ENCODE data around the gene RPTOR.
"Not testable (repeated sequence)": the region's sequence is repeated elsewhere in the genome, so short reads cannot be mapped to it uniquely, and the experiment has no call there.

Gene RPTOR

DNA sequence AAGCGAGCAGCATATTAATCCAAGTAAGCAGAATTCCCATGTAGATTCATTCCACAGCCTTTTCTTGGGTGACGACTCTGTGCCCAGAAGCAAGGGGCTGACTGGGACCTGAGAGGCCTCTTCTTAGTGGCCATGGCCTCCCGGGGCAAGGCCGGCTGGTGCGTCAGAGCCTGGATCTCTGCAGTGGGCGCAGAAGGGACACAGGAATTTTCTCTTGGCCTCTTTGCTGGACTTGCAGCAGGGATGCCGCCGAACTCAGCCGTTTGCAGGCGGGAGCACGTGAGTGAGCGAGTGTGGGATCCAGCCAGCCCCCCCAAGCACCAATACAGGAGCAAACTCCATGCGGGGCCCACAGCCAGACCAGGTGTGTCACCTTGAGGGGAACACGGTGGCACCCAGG, 151.8 kb downstream of the RPTOR start:
- no peak for DNase-seq

DNA sequence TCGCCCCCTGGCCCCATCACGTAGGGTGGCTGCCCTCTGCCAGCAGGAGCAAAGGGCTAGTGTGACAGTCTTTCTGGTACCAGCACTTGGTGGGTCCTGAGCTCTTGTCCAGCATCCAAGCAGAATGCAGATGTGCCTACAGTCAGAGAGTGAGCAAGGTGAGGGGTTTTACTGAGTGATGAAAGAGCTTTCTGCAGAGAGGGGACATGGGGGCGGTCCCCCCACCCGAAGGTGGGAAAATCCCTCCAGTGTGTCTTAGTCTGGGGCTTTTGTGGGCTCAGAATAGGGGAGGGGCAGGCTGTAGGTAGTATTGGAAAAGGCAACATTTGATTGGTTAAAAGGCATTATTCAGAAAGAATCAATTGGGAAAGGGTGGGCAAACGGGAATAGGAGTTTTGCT, 152.3 kb downstream of the RPTOR start:
- no peak for DNase-seq

DNA sequence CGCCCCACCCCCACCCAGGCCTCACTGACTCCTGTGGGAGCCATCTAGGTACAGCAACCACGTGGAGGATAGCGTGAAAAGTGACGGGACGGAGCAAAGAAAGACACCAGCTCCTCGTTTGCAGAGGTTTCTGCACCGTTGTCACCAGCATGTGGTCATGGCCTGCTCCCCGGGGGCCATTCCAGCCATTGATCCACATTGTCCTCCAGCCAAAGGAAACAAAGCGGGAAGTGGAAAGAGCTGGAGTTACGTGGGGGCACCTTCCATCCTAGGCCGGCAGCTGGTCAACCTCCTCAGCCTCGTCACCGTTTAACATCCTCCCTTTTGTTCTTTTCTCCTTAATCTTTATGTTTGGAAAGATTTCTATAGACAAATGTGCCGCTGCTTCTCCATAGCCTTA, 153.7 kb downstream of the RPTOR start:
- DNase-seq, result no peak

DNA sequence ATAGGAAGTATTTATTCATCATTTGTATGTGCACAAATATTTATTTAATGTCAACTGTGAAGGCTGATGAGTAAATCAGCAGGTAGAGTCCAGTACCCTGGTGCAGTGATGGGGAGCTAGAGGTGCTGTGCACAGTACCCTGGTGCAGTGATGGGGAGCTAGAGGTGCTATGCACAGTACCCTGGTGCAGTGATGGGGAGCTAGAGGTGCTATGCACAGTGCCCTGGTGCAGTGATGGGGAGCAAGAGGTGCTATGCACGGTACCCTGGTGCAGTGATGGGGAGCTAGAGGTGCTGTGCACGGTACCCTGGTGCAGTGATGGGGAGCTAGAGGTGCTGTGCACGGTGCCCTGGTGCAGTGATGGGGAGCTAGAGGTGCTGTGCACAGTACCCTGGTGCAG, 154.6 kb downstream of the RPTOR start:
- DNase-seq, result not testable (repeated sequence)

DNA sequence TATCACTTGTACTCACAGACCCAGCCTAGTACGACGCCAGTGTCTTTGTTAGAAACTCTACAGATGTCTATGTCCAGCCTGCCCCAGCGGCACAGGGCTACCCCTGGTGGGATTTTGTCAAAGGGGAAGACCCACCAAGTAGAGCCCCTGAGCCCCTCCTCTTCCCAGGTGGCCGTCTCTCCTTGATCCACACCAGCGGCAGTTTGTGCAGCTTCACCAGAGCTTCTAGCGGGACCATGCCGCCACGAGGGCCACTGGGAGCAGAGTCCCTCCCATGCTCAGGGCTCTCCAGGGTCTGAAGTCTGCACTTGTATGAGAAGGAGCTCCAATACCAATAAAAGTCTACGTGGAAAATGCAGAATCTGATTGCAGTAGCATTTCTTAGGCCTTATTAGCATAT, 157.1 kb downstream of the RPTOR start:
- DNase-seq, result no peak

DNA sequence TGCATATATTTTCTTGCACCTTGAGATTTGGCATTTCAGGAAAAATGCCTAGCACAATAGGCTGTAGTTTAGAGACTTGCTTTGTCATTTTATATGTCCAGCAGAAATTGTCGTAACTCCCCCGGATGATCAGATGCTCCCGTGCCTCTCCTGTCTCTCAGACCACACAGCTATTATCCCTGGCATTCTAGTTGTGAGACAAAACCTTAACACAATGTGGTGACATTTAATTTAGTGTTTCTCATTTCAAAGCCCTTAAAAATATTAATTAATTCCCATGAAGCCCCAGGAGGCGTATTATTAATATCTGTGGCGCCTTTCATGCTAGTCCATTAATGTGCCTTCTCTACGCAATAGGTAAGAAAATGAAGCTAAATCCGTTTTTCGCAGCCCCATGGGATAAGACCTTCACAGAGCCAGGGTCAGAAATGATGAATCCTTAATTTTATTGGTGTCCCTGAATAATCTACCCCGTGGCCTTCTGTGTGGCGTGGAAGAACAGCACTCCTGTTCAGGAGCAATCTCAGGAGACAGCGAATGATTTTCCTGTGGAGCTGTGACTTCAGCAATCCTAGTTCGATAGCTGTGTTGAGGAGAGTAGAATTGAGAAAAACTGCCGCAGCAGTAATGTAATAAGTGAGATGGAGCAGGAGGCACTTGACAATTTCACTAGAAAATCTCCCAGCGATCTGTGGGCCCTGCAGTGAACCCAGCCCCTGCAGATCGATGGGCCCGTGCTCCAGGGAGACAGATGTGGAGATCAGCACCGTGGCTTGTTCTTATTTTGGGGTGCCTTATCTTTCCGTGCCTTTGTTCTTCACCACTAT, 157.9 kb downstream of the RPTOR start:
- no peak for DNase-seq

DNA sequence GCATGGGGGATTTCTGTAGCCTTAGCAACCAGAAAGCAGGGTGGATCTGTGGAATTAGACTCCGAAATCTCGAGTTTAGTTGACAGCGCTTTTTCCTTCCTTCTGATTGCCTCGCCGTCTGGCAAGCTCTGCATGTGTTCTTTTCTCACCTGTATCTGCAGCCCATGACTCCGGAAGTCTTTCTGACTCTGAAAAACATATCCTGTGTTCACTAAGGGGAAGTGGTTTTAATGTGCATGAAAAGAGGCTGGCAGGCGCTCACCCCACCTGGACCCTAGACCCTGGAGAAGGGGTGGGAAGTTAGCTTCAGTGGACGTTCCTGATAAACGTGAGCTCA, 158.5 kb downstream of the RPTOR start:
- no peak for DNase-seq

DNA sequence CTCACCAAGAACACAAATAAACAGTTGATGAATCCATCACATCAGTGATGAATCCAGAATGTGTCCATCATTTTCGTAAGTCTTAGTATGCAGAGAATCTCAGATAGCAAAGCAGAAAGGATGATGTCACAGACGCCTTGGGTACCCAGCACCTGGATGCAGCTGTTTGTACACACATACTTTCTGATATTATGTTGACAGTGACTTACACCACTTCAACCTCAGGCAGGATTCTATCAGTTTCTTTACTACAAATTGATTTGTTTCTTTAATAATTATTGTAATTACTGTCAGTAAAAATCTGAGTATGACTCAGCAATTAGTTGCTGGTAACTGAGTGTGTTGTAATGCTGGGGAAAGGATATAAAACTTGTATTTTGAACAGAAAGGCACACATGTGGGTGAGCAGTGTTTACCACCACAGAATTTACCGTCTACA, 159.8 kb downstream of the RPTOR start:
- DNase-seq, result no peak

DNA sequence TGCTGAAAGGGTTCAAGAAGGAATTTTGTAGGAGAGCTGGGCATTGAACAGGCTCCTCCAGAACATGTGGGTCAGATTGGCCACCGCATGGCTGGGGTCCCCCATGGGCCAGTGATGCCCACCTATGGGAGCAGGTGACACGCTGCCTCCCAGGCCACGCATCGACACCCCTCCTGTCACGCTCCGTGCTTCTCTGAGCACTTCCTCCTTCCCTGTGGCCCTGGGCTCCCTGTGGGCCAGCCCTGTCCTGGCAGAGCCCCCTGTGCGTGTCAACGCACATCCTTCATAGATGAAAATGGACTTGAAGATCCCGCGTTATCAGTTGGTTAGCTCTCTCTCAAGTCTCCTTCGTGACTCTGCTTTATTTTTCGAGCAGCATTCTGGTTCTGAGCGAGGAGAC, 160.3 kb downstream of the RPTOR start:
- no peak for DNase-seq

DNA sequence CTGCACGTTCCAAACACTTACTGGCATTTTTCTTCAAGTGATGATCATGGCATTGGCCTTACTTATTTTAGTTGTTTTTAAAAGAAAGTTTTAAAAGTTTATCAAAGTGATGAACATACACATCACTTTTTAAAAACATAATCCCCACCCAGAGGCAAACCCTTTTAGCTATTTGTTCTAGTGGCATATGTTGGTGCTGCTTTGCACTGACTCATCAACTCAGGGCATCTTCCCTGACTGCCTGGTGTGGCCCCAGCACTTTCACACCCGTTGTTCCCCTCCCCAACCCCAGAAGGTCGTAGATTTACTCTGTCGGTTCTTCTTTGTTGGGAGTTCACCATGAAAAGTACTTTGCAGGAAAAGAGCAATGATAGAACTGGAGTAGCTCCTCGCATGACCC, 161.3 kb downstream of the RPTOR start:
- DNase-seq, result no peak

DNA sequence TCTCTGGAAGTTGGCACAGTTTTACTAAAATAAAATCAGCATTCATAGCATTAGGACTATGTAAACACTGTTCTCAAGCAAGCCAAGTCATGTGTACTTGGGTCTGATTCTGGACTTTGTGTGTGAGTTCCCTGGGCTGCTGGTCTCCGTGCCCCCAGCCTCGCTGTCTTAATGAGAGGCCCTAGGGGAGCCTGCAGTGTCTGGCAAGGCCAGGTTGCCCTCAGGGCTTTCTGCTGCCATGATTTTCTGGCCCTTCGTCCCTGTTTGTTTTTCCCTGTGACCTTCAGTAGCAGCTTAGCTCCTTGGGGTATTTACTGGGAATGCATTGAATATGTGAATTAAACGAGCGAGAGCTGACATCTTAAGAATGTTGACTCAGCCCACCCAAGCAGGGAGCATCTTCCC, 161.8 kb downstream of the RPTOR start:
- no peak for DNase-seq

DNA sequence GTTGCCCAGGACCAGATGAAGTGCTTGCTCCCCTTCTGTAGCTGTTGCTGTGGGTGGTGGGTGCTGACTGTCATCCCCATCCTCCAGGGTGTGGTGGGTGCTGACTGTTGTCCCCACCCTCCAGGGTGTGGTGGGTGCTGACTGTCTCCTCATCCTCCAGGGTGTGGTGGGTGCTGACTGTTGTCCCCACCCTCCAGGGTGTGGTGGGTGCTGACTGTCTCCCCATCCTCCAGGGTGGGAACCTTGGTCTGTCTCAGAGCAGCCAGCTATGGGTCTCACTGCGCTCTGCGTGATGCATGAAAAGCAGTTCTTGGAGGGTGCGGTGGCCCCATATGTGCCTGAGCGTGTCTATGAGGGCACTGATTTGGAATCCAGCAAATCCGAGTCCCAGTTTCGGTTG, 163.8 kb downstream of the RPTOR start:
- DNase-seq, result no peak

DNA sequence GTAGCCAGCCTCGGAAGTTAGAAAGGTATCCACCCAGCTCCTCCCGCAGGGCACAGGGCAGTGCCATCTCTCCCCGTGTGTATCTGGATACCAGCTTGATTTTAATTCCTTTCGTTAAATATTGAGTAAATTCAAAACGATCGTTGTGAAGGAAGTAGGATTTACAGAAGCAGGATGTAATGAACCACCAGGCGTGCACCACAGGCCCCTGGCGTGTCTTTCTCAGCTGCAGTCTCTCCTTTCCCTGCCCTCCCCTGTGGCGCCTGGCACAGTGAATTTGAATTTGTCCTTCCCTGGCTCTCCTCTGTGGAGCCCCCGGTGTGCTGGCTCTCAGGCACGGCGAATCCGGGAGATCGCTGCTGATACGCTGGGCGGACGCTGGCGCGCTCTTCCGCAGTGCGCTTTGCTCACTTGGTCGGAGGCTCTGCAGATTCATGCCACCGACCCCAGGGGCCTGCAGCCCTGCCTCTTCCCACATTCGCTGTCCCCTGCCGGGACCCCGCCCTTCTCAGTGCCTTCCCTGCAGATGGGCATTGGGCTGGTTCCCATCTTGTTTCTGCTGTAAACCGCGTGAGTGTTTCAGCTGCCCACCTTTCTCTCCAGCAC, 164.6 kb downstream of the RPTOR start:
- DNase-seq, result no peak

DNA sequence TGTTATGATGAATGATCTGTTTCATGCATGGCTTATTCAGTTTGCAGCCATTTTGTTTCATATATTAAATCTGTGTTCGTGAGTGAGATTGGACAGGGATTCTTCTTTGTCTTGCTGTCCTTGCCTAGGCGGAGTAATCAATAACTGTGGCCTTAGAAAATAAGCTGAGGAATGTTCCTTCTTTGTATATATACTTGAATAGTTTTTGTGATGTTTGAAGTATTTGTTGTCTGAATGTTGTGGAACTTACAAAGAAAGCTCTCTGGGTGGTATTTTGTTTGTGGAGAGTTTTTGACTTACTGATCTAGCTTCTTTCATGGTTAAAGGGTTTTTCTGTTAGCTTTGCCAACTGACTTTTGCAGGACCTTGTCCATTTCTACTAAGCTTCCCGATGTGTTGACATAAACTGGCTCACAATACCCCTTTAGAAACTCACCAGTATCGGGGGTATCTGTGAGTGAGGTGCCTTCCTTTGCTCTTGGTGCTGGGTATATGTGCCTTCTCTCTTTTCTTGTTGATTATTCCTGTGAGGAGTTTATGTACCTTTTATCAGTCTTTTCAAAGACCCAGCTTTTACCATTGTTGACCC, 166.2 kb downstream of the RPTOR start:
- DNase-seq, result no peak

DNA sequence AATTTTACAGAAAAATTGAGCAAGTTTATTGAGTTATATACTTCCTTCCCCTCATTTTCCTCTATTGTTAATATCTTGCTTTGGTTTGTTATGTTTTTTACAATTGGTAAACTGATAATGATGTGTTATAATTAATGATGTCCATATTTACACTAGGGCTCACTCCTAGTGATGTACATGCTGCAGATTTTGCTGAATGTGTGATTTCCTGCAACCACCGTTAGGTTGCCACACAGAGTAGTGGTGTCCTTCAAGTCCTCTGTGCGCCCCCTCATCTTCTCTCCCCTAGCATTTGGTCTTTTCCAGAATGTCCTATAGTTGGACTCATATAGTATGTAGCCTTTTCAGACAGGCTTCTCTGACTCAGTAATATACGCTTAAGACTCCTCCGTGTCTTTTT, 167.5 kb downstream of the RPTOR start:
- no peak for DNase-seq

DNA sequence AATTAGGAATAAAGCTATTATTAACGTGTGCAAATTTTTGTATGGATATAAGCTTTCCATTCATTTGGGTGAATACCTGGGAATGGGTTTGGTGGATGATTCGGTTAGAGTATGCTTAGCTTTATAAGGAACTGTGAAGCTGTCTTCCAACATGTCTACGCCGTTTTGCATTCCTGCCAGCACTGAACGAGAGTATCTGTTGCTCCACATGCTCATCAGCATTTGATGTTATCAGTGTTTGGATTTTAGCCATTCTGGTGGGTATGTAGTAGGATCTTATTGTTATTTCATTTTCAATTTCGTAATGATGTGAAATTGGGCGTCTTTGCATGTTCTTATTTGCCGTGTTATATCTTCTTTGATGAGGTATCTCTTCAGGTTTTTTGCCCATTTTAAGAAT, 168.0 kb downstream of the RPTOR start:
- no peak for DNase-seq

DNA sequence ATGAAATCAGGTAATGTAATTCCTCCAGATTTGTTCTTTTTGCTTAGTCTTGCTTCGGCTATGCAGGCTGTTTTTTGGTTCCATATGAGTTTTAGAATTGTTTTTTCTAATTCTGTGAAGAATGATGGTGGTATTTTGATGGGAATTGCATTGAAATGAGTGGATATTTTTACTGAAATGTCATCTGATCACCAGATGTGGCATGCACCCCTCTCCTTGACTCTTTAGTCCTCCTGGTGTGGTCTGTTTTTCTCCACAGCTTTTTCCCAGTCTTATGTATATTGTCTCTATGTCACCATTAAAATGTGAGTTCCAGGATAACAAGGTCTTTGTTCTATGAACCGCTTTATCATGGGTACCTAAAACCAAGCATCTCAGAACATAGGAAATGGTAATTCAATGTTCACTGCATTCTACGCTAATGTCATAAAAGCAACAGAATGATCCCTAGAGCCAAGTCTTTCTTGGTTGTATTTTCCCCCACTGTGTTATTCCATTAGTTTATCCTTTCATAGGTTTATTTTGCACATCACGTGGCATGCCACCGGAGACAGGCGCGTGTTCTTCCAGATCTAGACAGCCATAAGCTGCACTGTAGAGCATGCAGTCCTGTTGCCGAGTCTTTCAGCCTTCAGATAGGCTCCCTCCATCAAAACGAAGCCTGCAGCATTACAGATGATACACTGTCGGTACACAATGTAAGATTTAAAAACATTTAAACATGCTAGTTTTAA, 172.5 kb downstream of the RPTOR start:
- DNase-seq, result peak; percentile 78

DNA sequence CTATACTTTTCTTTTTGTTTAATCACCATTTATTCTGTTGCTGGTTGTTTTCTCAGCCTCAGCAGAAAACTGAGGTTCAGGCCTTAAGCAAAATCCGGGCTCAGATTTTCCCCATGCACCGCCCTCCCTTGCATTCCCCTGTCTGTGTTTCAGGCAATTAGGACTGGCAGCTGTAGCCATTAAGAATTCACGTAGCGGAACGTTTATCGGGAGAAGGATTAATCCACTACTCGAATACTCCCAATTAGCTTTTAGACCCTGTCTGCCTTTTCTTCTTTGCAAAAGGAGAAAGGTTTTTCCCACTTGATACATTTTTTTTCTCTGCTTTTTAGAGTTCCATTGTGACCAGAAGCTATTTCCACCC, 173.1 kb downstream of the RPTOR start:
- peak; percentile 88 for DNase-seq

DNA sequence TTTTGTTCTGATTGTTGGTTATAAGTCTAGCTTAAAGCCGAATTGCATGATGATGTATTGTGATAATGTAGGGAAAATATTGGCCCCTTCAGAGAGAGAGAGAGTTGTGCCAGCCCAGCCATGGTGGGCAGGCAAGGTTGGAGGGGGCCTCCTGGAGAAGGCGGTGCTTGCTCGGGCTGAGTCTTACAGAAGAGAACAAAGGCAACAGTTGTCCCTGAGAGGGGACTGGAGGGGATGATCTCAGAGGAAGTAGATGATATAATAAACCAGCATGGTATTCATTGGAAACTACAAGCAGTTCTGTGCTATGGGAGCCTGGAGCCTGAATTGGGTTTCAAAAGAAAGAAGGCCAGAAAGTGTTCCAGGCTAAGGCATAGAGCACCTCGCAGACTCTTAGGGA, 173.8 kb downstream of the RPTOR start:
- no peak for DNase-seq

DNA sequence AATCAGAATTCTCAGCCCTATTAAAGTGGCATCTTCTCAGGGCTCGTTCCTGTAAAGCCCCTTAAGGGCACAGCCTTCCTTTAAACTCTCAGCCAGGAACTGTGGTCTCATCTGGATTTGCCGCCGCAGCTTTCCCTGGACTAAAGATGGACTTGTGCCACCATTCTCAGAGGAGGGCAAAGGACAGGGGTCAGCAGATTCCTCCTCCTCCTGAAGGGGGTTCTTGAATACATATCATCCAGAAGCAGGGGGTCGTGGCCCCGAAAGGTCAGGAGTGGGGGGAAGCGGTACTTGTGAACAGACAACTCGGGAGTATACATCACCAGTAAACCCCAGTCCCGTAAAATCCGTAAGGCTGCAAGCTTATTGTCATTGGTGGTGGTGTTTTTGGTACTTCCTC, 174.8 kb downstream of the RPTOR start:
- no peak for DNase-seq

DNA sequence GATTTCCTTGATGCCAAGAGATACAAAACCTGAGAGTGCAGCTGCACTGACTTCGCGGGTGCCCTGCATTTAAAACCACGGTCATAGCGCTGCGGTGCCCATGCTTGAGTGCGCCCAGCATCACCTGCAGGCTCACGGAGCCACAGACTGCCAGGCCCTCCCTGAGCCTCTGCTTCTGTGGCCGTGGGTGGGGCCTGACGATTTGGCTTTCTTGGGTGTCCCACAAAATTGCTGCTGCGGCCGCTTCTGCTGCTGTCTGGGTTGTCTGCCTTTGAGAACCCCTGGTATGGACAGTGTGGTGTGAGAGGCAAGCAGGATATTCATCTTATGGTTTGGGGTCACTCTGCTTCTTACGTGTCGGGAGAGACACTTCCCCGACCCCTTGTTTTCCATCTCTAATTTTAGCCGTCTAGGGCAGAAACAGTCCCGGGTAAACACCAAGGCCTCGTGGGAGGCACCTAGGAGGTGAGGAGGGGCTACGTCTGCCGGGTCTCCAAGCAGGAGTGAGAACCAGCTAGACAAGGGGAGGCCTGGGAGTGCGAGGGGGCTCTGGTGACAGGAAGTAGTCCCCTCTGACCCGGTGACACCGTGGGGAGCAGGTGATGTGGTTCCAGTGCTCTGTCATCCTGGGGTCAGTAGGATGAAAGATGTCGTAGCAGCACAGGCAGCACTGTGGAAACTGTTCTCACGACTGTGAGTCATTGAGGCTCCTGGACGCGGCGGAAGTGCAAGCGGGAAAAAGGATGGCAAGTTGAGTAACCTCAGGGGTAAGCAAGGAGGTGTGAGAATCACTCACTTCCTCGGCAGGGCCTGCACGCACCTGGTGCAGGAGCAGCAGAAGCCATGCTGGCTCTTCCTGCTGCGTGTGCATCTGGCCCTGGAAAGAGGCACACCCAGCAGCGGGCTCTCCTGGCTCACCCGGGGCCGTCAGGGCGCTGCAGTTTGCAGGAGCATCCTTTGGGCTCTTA, 176.3 kb downstream of the RPTOR start:
- DNase-seq, result no peak

DNA sequence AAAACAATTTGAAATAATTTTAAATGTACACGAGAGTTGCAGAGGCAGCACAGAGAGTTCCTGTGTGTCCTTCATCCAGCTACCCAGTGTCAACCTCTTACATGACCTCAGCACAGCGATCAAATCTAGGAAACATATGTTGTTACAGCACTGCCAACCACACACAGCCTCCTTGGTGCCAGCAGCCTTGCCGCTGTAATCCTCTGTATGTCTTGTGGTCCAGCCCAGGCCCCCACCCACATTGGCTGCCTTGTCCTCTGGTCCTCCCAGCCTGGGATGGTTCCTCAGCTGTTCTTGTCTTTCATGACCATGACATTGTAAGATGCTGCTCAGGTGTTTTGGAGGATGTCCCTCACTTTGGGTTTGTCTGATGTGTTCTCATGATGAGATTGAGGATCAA, 178.0 kb downstream of the RPTOR start:
- DNase-seq, result no peak

DNA sequence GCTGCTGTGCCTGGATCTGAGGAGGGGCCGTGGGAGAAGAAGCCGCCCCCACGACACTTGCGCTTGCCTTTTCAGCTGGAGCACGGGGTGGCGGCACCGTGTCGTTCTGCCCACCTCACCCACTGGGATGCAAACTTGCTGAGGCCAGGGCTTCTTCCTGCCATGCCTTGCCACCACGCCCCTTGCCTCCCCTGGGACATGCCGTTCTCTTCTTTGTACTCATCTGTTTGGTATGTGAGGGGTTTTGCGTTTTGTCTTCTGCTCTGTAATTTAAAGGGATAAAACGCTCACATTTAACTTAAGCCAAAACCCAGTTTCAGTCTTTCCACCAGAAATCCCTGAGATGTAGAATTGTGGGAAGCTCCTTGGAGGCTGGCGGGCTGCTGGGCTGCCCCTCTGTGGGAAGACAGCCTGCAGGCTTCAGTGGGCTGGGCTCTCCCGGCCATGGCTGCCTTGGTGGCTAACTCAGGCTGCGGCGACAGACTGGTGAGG, 180.2 kb downstream of the RPTOR start:
- no peak for DNase-seq

All from NCI-H82 (cell line).